Neuron (in vitro differentiated cells): Measurements from ENCODE around the gene TMEM101.
"Not testable (repeated sequence)": the region's sequence is repeated elsewhere in the genome, so short reads cannot be mapped to it uniquely, and the experiment has no call there.

Experiments
- H2AFZ ChIP-seq: one replicate; pipeline ENCODE4 v1.6.1; 2013; ENCODE audit warnings: low read depth, mild to moderate bottlenecking, inconsistent platforms, low read length, moderate library complexity
- H3K27me3 ChIP-seq: one replicate; pipeline ENCODE4 v1.6.1; 2013; ENCODE audit warnings: low read length; ENCODE audit not compliant: insufficient read depth
- H3K36me3 ChIP-seq: one replicate; pipeline ENCODE4 v1.6.1; 2013; ENCODE audit warnings: low read length; ENCODE audit not compliant: insufficient read depth
- H3K4me1 ChIP-seq: one replicate; pipeline ENCODE4 v1.6.1; 2013; ENCODE audit warnings: low read length; ENCODE audit not compliant: insufficient read depth
- H3K4me3 ChIP-seq: 2 replicates; pipeline ENCODE4 v1.5.1; 2013; ENCODE audit warnings: mild to moderate bottlenecking, low read length, moderate library complexity
- H3K9me3 ChIP-seq: one replicate; pipeline ENCODE4 v1.6.1; 2013; ENCODE audit warnings: low read length

The TMEM101 gene

DNA sequence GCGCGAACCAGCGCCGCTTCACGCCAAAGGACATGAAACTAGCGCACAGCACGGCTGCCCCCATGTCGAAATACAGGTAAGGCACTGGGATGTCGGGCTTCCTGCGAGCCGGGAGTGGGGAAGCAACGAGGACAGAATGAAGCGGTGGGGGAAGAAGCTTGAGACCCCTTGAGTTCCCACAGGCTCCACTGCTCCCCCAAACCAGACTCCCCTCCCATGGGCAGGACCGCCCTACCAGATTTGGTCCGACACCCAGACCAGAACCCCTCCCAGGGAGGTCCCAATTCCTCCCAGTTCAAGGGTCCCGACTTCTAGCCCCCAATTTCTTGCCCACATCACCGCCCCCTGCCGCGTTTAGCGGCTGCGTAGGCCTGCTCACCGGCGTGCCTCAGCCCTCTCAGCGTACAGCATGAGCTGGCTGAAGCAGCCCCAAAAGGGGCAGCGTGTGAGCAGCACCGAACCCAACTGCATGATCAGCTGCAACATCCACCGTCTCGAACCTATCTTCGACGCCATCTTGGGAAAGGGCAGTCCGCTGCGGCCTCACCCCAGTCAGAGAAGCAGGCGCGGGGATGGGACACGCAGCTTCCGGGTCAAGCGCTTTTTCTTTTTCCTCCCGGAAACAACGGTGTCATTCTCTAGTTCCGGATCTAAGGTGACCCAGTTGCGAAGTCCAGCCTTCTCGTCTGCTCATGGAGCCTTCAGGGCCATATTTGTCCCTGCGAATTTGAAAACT is at the start of gene TMEM101:
TMEM101 (minus strand) TSS at position 527 of the 736 bp plus-strand sequence; CDS start at position 516, 11 bp downstream.
- Histone ChIP-seq H3K4me1 (peaks cover 6% of the 10 kb centered on the region), H3K27me3 (no peaks in the 10 kb centered on the region), H2AFZ (peak within 1 kb of the TSS; percentile 35), H3K36me3 (peaks cover 9% of the 10 kb centered on the region), H3K9me3 (no peaks in the 10 kb centered on the region), H3K4me3 (peak within 1 kb of the TSS; percentile 81)

DNA sequence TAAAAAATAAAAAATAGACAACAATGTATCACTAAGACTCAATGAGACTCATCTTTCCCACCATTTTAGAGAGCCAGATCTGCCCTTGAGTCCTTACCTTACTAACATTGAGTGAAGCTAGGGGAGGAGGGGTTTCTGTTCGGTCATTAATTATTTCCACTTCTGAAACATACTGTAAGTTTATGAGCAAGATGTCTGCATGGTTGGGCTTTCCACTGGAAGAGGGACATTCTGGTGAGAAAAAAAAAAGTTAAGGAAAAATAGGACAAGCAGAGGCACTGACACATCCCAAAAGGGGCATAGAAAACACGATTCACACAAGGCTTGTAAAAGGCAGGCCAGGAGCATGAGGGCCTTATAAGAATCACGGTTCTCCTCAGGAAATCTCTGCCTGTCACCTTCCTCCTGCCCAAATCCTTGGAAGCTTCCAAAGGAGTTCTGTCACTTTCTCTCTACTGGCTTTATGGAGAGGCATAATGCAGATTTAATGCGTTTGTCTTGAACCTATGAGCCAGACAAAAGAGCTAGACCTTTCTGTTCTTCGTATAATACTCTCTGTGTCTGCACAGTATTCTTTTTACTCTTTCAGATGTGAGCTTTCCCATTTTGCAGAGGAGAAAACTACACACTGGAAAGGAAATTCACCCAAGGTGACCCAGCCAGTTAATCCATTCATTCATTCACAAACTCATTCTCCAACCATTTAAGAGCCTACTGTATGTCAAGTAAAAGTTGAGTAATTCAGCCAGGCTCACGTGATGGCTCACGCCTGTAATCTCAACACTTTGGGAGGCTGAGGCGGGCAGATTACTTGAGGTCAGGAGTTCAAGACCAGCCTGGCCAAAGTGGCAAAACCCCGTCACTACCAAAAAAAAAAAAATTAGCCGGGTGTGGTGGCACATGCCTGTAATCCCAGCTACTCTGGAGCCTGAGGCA is 49.2 kb upstream of the TMEM101 start:
- H3K27me3 ChIP-seq, result no peaks in the 10 kb centered on the region
- H3K36me3 ChIP-seq, result peaks cover 41% of the 10 kb centered on the region
- H2AFZ ChIP-seq, result no peak overlapping the region
- no peak overlapping the region for H3K4me3 ChIP-seq
- H3K9me3 ChIP-seq, result no peaks in the 10 kb centered on the region
- peaks cover 4% of the 10 kb centered on the region for H3K4me1 ChIP-seq

DNA sequence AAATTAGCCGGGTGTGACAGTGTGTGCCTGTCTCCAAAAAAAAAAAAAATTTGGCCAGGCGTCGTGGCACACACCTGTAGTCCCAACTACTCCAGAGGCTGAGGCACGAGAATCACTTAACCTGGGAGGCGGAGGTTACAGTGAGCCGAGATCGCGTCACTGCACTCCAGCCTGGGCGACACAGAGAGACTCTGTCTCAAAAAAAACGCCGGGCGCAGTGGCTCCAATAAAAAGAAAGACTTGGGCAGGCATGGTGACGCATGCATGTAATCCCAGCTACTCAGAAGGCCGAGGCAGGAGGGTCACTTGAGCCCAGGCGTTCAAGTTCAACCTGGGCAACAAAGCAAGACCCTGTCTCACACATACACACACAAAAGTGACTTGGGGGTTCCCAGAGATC is 48.1 kb upstream of the TMEM101 start:
- Histone ChIP-seq H3K9me3 (peaks cover 2% of the 10 kb centered on the region), H3K27me3 (no peaks in the 10 kb centered on the region), H2AFZ (no peak overlapping the region), H3K36me3 (peaks cover 48% of the 10 kb centered on the region), H3K4me3 (no peak overlapping the region), H3K4me1 (peaks cover 4% of the 10 kb centered on the region)

DNA sequence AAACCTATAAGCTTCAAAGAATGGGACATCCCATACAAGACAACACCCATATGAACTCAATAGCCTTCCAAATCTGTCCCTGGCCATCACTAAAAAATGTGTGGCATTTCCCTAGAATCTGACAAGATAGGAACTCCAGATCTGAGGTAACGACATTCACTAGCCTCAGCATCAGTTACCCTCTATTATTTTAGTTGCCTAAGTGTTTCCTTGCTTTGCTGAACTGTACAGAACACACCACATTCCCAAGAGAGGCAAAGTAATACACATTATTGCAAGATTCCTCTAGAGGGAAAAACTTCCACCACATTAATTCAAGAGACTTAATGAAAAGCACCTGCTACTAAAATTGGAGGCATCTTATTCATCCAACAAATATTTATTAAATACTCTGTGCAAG is 46.7 kb upstream of the TMEM101 start:
- Histone ChIP-seq H3K4me3 (no peak overlapping the region), H3K27me3 (no peaks in the 10 kb centered on the region), H3K36me3 (peaks cover 55% of the 10 kb centered on the region), H3K9me3 (peaks cover 2% of the 10 kb centered on the region), H3K4me1 (peaks cover 4% of the 10 kb centered on the region), H2AFZ (no peak overlapping the region)

DNA sequence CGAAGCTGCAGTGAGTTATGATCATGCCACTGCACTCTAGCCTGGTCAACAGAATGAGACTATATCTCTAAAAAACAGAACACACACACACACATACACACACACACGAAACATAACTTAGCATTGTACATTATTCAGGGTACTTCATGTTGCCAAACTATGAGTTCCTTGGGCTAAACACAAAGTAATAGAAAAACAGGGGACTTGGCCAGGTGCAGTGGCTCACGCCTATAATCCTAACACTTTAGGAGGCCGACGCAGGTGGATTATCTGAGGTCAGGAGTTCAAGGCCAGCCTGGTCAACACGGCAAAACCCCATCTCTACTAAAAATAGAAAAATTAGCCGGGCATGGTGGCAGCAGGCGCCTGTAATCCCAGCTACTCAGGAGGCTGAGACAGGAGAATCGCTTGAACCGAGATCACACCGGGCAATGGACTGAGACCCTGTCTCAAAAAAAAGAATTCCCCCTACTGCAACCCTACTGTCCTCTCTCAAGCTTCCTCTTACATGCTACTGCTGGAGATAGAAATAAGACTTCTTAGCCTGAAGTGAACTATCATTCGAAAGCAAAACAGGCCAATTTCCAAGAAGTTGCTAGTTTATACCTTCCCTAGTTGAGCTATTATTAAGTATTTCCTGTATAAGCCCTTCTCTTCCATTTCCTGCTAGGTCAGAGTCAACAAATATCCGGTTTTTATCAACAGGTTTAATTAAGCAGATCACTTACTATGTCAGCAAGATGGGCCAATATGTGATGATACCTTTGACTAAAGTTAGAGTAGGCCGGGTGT is 44.5 kb upstream of the TMEM101 start:
- Histone ChIP-seq H3K36me3 (peaks cover 64% of the 10 kb centered on the region), H3K4me1 (no peaks in the 10 kb centered on the region), H3K9me3 (peaks cover 2% of the 10 kb centered on the region), H2AFZ (no peak overlapping the region), H3K27me3 (no peaks in the 10 kb centered on the region), H3K4me3 (no peak overlapping the region)

DNA sequence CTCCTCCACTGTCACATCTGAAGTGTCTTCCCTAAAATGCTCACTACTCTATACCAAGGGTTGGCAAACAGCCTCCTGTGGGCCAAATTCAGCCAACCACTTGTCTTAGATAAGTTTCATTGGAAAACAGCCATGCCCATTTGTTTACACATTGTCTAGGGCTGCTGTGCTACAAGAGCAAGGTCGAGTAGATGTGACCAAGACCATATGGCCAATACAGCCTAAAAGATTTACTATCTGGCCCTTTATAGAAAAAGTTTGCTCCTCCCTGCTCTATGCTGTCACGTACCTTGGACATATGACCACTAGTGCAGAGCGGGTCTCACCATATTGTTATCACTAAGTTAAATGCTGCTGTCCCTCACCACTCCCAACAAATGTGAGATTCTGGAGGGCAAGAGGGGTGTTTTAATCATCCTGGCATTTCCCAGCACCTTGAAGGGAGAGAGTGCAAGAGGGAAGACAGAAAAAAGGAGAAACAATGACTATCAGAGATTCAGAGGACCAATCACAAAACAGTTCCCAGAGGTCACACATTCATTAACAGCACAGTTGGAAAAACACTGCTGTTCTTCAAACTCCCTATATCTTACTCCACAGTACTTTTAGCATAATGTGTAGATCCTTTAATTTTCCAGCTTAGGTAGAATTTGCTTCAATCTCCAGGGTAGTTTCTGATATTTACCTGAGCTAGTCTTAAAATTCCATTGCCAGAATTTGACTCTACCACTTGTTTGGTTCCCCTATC is 38.5 kb upstream of the TMEM101 start:
- H3K36me3 ChIP-seq, result peaks cover 59% of the 10 kb centered on the region

DNA sequence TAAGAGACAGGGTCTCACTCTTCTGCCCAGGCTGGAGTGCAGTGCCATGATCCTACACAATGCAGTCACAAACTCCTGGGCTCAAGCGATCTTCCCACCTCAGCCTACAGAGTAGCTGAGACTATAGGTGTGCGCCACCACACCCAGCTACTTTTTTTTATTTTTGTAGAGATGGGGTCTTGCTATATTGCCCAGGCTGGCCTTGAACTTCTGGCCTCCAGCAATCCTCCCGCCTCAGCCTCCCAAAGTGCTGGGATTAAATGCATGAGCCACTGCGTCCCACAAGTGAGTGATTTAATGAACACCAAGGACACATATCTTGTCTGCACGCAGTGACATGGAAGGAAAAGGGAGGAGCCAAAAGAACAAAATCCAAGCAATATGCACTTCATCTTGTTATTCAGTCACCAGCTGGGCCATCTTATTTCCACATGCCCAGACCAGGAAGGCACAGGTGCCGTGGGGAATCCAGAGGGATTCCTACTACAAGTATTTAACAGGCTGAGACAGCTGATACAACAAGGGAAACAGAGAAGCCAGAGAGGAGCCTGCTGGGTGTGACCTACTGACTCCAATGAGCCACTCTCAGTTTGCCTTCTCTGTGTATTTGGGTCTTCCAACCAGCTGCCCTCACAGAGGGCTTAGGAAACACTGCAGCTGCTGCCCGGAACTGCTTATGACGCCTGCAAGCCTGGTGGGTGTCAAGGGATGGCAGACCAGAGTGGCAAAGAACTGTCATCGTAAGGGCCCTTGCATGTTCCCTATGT is 34.7 kb upstream of the TMEM101 start:
- H3K36me3 ChIP-seq, result peaks cover 58% of the 10 kb centered on the region
- no peak overlapping the region for H3K4me3 ChIP-seq
- no peaks in the 10 kb centered on the region for H3K9me3 ChIP-seq
- no peaks in the 10 kb centered on the region for H3K27me3 ChIP-seq
- H3K4me1 ChIP-seq, result no peaks in the 10 kb centered on the region
- no peak overlapping the region for H2AFZ ChIP-seq

More for the DNA sequence above, 38.5 kb upstream of the TMEM101 start:
- H3K9me3 ChIP-seq, result no peaks in the 10 kb centered on the region
- H3K4me1 ChIP-seq, result no peaks in the 10 kb centered on the region
- no peak overlapping the region for H3K4me3 ChIP-seq
- H2AFZ ChIP-seq, result no peak overlapping the region
- no peaks in the 10 kb centered on the region for H3K27me3 ChIP-seq

DNA sequence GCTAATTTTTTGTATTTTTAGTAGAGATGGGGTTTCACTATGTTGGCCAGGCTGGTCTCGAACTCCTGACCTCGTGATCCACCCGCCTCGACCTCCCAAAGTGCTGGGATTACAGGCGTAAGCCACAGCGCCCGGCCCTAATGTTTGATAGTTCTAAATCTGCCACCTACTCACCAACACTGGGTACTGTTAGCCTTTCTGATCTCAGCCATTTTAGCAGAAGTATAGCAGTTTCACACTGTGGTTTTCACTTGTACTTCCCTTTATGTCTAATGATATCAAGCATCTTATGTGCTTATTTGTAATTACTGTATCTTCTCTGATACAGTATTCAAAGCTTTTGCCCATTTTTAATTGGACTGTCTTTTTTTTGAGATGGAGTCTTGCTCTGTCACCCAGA is 32.1 kb upstream of the TMEM101 start:
- H3K4me3 ChIP-seq, H3K27me3 ChIP-seq, H2AFZ ChIP-seq, H3K4me1 ChIP-seq, H3K9me3 ChIP-seq: not testable (repeated sequence)
- H3K36me3 ChIP-seq, result peaks cover 42% of the 10 kb centered on the region

DNA sequence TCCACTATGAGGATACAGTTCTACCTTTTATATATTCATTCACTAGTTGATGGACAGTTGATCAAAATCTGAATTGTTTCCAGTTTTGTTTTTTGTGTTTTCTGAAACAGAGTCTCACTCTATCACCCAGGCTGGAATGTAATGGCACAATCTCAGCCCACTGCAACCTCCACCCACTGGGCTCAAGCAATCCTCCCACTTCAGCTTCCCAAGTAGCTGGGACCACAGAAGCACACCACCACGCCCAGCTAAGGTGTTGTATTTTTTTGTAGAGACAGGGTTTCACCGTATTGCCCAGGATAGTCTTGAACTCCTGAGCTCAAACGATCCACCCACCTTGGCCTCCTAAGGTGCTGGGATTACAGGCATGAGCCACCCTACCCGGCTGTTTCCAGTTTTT is 30.7 kb upstream of the TMEM101 start:
- Histone ChIP-seq H3K36me3 (peaks cover 32% of the 10 kb centered on the region), H2AFZ (no peak overlapping the region), H3K9me3 (no peaks in the 10 kb centered on the region), H3K4me1 (no peaks in the 10 kb centered on the region), H3K4me3 (no peak overlapping the region), H3K27me3 (no peaks in the 10 kb centered on the region)

DNA sequence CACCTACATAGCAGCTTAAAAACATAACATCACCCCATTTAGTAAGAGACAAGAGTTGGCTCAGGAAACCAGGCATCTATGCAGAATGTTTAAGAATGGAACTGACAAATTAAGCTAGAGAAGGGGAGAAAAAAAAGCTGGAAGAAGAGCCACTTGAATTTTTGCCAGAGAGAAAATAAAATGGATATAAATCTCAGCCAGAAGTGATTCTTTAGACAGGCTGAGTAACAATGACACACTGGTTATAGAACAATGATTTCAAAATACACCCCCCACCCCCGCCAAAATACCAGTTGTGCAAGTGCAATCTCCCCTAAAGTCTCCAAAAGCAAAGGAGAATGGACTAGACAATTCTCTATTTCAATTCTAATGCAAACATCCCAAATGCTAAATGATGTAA is 29.3 kb upstream of the TMEM101 start:
- Histone ChIP-seq H3K36me3 (peaks cover 32% of the 10 kb centered on the region), H3K4me1 (no peaks in the 10 kb centered on the region), H3K4me3 (no peak overlapping the region), H2AFZ (no peak overlapping the region), H3K9me3 (no peaks in the 10 kb centered on the region), H3K27me3 (no peaks in the 10 kb centered on the region)

DNA sequence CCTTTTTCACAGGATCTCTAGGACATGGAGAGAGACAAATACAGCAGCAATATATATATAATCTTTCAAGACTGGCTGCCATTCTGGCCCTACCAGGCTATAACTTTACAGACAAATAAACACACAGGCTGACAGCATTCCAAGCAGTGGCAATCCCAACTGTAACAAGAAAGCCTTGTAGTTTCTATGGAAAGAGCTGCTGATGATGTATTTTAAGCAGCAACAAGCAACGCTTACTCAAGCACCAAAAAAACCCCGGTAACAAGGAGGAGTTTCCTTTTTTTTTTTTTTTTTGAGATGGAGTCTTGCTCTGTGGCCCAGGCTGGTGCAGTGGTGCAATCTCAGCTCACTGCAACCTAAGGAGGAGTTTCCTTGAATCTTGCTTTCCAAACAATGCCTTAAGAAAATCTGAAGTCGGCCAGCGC is 28.5 kb upstream of the TMEM101 start:
- H2AFZ ChIP-seq, result no peak overlapping the region
- no peaks in the 10 kb centered on the region for H3K9me3 ChIP-seq
- no peaks in the 10 kb centered on the region for H3K4me1 ChIP-seq
- no peak overlapping the region for H3K4me3 ChIP-seq
- peaks cover 33% of the 10 kb centered on the region for H3K36me3 ChIP-seq
- H3K27me3 ChIP-seq, result no peaks in the 10 kb centered on the region
